Fibroblast of lung (primary cell): ENCODE results near the gene TCHP.

Source experiments
- CTCF ChIP-seq, 2 donors: IDR thresholded peaks in 1 of 2; conservative IDR thresholded peaks in 1 of 2; 1 replicate in 1 of 2; 2 replicates in 1 of 2; pipeline ENCODE4 v1.5.1; 2011 to 2012; ENCODE audit warnings: low read length in 2 of 2, control low read depth in 1 of 2, inconsistent platforms in 1 of 2, low read depth in 1 of 2, mild to moderate bottlenecking in 1 of 2
- EZH2 ChIP-seq: IDR thresholded peaks from 2 replicates; pipeline ENCODE4 v1.5.1; 2012; ENCODE audit warnings: low read length, control low read depth, mild to moderate bottlenecking; ENCODE audit errors: missing control alignments

- TF ChIP-seq CTCF (conservative IDR thresholded peaks at IDR 0.05 in 1 of 2, IDR thresholded peaks at IDR 0.05 in 1 of 2; ENCODE audit: low read depth in 1 of 2, low read length in 2 of 2), result no peak
- TF ChIP-seq EZH2, result no peak
These were observed 59.5 kb downstream of the TCHP start for GRCh38 chr12:109959411-109960093.
